H1 (cell line): ENCODE results near the gene LDLRAD4. TPM values are rescaled to one million over a fixed set of nuclear protein-coding genes. Genes with fewer than 3 reads are reported as not detected.

Source experiments
- CEBPB ChIP-seq: IDR thresholded peaks from 2 replicates; pipeline ENCODE4 v1.6.1; 2012; ENCODE audit warnings: low read depth, low read length
- POLR2AphosphoS5 ChIP-seq: IDR thresholded peaks from 2 replicates; pipeline ENCODE4 v1.6.1; 2011; ENCODE audit warnings: low read depth, low read length
- RBBP5 ChIP-seq: IDR thresholded peaks from 2 replicates; pipeline ENCODE4 v1.7.1; 2012; ENCODE audit warnings: low read depth, mild to moderate bottlenecking, inconsistent platforms, low read length, moderate library complexity, borderline replicate concordance
- TAF7 ChIP-seq: optimal IDR thresholded peaks from 2 replicates; pipeline ENCODE3; 2011; ENCODE audit warnings: low read depth, mild to moderate bottlenecking, inconsistent platforms, low read length, moderate library complexity, borderline replicate concordance
- polyA plus RNA-seq, 7 experiments: library from polyadenylated mRNA; depleted of rRNA in 3 of 7; stranded (reverse) in 5 of 7; unstranded in 2 of 7; fragments of >200 nt in 5 of 7; fragments of 200-250 nt in 2 of 7; gene quantifications; 1 replicate in 5 of 7; 2 replicates in 1 of 7; 4 replicates in 1 of 7; pipeline versions ENCODE4 v1.2.1 to v1.2.3, GENCODE V29; 2011 to 2013; ENCODE audit warnings: missing spikeins in 2 of 7, mixed read lengths in 2 of 7
- total RNA-seq: library from RNA; stranded (reverse); fragmentation: NEBNext Ultra II Directional; extraction: Animal tissue kit (Norgen Biotek cat#: 25700); gene quantifications from 2 replicates; pipeline ENCODE4 v1.2.1, GENCODE V29; 2021
- TF ChIP-seq, protein P1 (sequence below): fragments of 300-600 bp; sonication (generic); IDR thresholded peaks from 2 replicates; pipeline ENCODE4 v1.7.1; 2012; ENCODE audit warnings: low read length, moderate library complexity, mild to moderate bottlenecking, inconsistent platforms; ENCODE audit not compliant: insufficient replicate concordance
- TF ChIP-seq, protein P2 (sequence below): IDR thresholded peaks from 2 replicates; pipeline ENCODE4 v1.6.1; 2012; ENCODE audit warnings: low read length, inconsistent platforms

The LDLRAD4 gene
- total and polyA plus RNA-seq, 2 of the 8 experiments (the other 6 are each of a cell fraction or from before 2014, with no cell fraction given), result 0.77 to 1.4 TPM

DNA sequence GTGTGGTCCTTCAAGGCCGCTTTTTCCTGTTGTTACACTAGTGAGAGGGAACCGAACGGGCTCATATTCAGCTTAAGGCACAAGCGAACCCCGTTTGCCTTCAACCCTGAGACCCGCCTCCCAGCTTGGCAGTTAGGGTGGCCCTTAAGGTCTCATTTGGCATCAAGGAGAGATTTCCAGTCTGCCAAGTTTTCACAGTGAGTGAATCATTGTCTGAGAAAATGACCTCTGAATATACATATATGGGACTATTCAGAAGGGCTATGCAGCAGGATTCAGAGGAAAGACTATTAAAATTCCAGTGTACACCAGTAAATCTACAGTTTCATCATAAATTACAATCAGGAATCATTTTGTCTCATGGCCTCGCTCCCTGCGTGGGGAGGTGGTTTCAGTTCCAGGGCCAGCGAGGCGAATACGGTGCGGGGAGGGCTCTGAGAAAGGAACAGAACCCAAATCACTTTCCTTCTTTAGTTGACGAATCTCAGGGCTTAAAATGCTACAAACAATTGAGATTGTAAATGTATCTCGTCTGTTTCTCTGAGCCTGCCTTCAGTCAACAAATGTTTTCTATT is 276.4 kb downstream of the LDLRAD4 start (continued):
- TF ChIP-seq, protein P1, sequence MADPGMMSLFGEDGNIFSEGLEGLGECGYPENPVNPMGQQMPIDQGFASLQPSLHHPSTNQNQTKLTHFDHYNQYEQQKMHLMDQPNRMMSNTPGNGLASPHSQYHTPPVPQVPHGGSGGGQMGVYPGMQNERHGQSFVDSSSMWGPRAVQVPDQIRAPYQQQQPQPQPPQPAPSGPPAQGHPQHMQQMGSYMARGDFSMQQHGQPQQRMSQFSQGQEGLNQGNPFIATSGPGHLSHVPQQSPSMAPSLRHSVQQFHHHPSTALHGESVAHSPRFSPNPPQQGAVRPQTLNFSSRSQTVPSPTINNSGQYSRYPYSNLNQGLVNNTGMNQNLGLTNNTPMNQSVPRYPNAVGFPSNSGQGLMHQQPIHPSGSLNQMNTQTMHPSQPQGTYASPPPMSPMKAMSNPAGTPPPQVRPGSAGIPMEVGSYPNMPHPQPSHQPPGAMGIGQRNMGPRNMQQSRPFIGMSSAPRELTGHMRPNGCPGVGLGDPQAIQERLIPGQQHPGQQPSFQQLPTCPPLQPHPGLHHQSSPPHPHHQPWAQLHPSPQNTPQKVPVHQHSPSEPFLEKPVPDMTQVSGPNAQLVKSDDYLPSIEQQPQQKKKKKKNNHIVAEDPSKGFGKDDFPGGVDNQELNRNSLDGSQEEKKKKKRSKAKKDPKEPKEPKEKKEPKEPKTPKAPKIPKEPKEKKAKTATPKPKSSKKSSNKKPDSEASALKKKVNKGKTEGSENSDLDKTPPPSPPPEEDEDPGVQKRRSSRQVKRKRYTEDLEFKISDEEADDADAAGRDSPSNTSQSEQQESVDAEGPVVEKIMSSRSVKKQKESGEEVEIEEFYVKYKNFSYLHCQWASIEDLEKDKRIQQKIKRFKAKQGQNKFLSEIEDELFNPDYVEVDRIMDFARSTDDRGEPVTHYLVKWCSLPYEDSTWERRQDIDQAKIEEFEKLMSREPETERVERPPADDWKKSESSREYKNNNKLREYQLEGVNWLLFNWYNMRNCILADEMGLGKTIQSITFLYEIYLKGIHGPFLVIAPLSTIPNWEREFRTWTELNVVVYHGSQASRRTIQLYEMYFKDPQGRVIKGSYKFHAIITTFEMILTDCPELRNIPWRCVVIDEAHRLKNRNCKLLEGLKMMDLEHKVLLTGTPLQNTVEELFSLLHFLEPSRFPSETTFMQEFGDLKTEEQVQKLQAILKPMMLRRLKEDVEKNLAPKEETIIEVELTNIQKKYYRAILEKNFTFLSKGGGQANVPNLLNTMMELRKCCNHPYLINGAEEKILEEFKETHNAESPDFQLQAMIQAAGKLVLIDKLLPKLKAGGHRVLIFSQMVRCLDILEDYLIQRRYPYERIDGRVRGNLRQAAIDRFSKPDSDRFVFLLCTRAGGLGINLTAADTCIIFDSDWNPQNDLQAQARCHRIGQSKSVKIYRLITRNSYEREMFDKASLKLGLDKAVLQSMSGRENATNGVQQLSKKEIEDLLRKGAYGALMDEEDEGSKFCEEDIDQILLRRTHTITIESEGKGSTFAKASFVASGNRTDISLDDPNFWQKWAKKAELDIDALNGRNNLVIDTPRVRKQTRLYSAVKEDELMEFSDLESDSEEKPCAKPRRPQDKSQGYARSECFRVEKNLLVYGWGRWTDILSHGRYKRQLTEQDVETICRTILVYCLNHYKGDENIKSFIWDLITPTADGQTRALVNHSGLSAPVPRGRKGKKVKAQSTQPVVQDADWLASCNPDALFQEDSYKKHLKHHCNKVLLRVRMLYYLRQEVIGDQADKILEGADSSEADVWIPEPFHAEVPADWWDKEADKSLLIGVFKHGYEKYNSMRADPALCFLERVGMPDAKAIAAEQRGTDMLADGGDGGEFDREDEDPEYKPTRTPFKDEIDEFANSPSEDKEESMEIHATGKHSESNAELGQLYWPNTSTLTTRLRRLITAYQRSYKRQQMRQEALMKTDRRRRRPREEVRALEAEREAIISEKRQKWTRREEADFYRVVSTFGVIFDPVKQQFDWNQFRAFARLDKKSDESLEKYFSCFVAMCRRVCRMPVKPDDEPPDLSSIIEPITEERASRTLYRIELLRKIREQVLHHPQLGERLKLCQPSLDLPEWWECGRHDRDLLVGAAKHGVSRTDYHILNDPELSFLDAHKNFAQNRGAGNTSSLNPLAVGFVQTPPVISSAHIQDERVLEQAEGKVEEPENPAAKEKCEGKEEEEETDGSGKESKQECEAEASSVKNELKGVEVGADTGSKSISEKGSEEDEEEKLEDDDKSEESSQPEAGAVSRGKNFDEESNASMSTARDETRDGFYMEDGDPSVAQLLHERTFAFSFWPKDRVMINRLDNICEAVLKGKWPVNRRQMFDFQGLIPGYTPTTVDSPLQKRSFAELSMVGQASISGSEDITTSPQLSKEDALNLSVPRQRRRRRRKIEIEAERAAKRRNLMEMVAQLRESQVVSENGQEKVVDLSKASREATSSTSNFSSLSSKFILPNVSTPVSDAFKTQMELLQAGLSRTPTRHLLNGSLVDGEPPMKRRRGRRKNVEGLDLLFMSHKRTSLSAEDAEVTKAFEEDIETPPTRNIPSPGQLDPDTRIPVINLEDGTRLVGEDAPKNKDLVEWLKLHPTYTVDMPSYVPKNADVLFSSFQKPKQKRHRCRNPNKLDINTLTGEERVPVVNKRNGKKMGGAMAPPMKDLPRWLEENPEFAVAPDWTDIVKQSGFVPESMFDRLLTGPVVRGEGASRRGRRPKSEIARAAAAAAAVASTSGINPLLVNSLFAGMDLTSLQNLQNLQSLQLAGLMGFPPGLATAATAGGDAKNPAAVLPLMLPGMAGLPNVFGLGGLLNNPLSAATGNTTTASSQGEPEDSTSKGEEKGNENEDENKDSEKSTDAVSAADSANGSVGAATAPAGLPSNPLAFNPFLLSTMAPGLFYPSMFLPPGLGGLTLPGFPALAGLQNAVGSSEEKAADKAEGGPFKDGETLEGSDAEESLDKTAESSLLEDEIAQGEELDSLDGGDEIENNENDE, result no peak
- TF ChIP-seq CEBPB, result no peak
- TF ChIP-seq, protein P2, sequence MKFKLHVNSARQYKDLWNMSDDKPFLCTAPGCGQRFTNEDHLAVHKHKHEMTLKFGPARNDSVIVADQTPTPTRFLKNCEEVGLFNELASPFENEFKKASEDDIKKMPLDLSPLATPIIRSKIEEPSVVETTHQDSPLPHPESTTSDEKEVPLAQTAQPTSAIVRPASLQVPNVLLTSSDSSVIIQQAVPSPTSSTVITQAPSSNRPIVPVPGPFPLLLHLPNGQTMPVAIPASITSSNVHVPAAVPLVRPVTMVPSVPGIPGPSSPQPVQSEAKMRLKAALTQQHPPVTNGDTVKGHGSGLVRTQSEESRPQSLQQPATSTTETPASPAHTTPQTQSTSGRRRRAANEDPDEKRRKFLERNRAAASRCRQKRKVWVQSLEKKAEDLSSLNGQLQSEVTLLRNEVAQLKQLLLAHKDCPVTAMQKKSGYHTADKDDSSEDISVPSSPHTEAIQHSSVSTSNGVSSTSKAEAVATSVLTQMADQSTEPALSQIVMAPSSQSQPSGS, result no peak
- TF ChIP-seq POLR2AphosphoS5, result no peak
- TF ChIP-seq TAF7, result no peak
- TF ChIP-seq RBBP5, result no peak
